ENCODE data around the gene SYNPR. TPM values are rescaled to one million over a fixed set of nuclear protein-coding genes. Genes with fewer than 3 reads are reported as not detected.
"Not testable (repeated sequence)": the region's sequence is repeated elsewhere in the genome, so short reads cannot be mapped to it uniquely, and the experiment has no call there.

The SYNPR gene
- total and polyA plus RNA-seq, 7 donors, result 0.16 to 1.4 (median 0.32) TPM; not detected in 2

DNA sequence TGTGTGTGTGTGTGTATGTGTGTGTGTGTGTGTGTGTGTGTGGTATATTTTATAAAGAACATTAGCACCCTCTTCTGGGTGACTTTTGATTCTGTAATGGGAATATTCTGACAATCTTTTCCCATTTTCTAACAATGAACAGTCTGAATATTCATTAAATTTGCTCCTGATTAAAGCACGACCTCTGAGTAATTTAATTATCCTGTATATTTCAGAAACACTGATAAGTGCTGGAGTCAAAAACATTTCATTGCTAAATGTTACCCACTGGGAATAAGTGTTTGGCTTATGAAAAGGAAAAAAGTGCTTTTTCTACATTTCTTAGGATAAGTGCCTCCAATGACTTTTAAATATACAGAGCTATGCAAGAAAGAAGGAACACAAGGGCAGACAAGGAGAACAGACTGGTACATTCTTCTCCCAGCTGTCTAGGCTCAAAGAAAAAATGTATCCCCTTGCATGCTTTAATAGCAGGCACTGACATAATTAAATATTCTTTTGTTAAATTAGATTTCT lies 32.3 kb upstream of the SYNPR start:
- WGBS, 2 donors, result 57 to 67% methylated on average over 1 of the region's 1 CpG
- Histone ChIP-seq H3K4me3 (no peak overlapping the region), H3K9me3 (no peaks in the 10 kb centered on the region), H3K36me3 (no peaks in the 10 kb centered on the region), H3K27ac (no peak overlapping the region), H3K27me3 (no peaks in the 10 kb centered on the region), H3K4me1 (no peaks in the 10 kb centered on the region)
- DNase-seq, result no peak
- intact Hi-C loops (cut with DNase I), result no loop called here
- TF ChIP-seq POLR2A (IDR thresholded peaks at IDR 0.05), result no peak
- no peak for TF ChIP-seq POLR2AphosphoS5 (IDR thresholded peaks at IDR 0.05)
- TF ChIP-seq, protein P1, sequence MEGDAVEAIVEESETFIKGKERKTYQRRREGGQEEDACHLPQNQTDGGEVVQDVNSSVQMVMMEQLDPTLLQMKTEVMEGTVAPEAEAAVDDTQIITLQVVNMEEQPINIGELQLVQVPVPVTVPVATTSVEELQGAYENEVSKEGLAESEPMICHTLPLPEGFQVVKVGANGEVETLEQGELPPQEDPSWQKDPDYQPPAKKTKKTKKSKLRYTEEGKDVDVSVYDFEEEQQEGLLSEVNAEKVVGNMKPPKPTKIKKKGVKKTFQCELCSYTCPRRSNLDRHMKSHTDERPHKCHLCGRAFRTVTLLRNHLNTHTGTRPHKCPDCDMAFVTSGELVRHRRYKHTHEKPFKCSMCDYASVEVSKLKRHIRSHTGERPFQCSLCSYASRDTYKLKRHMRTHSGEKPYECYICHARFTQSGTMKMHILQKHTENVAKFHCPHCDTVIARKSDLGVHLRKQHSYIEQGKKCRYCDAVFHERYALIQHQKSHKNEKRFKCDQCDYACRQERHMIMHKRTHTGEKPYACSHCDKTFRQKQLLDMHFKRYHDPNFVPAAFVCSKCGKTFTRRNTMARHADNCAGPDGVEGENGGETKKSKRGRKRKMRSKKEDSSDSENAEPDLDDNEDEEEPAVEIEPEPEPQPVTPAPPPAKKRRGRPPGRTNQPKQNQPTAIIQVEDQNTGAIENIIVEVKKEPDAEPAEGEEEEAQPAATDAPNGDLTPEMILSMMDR (IDR thresholded peaks at IDR 0.05), result no peak
- no peak for TF ChIP-seq EP300 (IDR thresholded peaks at IDR 0.05)

DNA sequence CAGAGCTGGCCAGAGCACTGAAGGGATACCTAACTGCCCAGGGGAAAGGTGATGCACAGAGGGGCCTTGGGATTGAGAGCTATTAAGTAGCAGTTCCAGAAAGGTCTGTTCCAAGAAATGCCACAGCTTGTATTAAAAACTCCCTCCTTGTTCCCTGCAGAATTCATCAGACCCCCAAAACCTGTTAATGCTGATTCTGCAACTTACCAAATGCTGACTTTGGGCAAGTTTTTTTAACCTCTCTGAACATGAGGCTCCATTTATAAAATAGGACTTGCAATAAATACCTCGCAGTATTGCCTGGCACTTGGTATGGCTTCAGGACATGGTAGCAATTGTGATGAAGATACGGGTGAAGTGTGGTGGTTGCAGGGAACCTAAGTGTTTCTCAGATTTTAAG lies 30.1 kb upstream of the SYNPR start:
- TF ChIP-seq, protein P1 (IDR thresholded peaks at IDR 0.05), result no peak
- TF ChIP-seq POLR2AphosphoS5 (IDR thresholded peaks at IDR 0.05) (no peak), POLR2A (IDR thresholded peaks at IDR 0.05) (no peak), EP300 (IDR thresholded peaks at IDR 0.05) (no peak)
- Histone ChIP-seq H3K9me3 (no peaks in the 10 kb centered on the region), H3K36me3 (no peaks in the 10 kb centered on the region), H3K27ac (no peak overlapping the region), H3K27me3 (no peaks in the 10 kb centered on the region), H3K4me3 (no peak overlapping the region), H3K4me1 (no peaks in the 10 kb centered on the region)
- intact Hi-C loops (cut with DNase I), result no loop called here
- DNase-seq, result no peak
- 48 to 86% methylated on average over 2 of the region's 2 CpGs for WGBS, 2 donors

DNA sequence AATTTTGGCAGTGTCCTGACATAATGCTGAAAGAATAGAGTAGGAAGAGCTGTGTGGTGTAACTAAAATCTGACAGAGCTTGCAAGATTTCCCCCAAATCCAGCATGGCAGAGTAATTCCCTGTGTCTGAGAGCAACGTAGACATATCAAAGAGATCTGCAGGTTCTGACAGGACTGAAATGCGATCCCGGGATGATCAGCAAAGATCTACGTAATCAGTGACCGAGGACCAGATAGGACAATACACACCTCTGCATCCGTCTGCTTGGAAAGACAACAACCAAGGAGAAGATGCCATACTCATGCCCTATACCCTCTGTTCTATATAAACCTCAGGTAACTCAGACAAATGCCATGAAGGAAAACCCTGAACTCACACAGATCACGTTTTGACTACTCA lies 26.6 kb upstream of the SYNPR start:
- H3K27me3 ChIP-seq, result no peaks in the 10 kb centered on the region
- WGBS, 2 donors, result 56 to 57% methylated on average over 7 of the region's 7 CpGs
- H3K9me3 ChIP-seq, result no peaks in the 10 kb centered on the region
- no peak overlapping the region for H3K4me3 ChIP-seq
- no peak overlapping the region for H3K27ac ChIP-seq
- no peak for DNase-seq
- intact Hi-C loops (cut with DNase I), result no loop called here
- no peak for TF ChIP-seq EP300 (IDR thresholded peaks at IDR 0.05)
- TF ChIP-seq POLR2A (IDR thresholded peaks at IDR 0.05), result no peak
- TF ChIP-seq, protein P1 (IDR thresholded peaks at IDR 0.05), result no peak
- H3K36me3 ChIP-seq, result no peaks in the 10 kb centered on the region
- H3K4me1 ChIP-seq, result no peaks in the 10 kb centered on the region

DNA sequence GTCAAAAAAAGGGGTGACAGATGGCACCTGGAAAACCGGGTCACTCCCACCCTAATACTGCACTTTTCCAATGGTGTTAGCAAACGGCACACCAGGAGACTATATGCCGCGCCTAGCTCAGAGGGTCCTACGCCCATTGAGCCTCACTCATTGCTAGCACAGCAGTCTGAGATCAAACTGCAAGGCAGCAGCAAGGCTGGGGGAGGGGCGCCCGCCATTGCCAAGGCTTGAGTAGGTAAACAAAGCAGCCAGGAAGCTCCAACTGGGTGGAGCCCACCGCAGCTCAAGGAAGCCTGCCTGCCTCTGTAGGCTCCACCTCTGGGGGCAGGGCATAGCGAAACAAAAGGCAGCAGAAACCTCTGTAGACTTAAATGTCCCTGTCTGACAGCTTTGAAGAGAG lies 22.3 kb upstream of the SYNPR start:
- H3K4me1 ChIP-seq; DNase-seq; H3K9me3 ChIP-seq; intact Hi-C loops (cut with DNase I); H3K27ac ChIP-seq; H3K36me3 ChIP-seq; H3K27me3 ChIP-seq; H3K4me3 ChIP-seq: not testable (repeated sequence)
- WGBS, 2 donors, result 70 to 76% methylated on average over 9 of the region's 9 CpGs

DNA sequence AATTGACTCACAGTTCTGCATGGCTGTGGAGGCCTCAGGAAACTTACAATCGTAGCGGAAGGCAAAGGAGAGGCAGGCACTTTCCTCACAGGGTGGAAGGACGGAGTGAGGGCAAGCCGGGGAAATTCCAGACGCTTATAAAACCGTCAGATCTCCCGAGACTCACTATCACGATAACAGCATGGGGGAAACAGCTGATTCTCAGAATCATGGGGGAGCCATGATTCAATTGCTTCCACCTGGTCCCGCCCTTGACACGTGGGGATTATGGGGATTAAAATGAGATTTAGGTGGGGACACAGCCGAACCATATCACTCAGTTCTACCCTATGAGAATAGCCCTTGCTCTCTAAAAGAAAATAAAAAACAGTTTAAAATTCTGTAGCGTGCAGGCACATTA lies 13.4 kb upstream of the SYNPR start:
- H3K4me1 ChIP-seq, result no peaks in the 10 kb centered on the region
- H3K27me3 ChIP-seq, result no peaks in the 10 kb centered on the region
- H3K27ac ChIP-seq, result no peak overlapping the region
- no peaks in the 10 kb centered on the region for H3K36me3 ChIP-seq
- intact Hi-C loops (cut with DNase I), result no loop called here
- TF ChIP-seq POLR2AphosphoS5 (IDR thresholded peaks at IDR 0.05) (no peak), POLR2A (IDR thresholded peaks at IDR 0.05) (no peak), EP300 (IDR thresholded peaks at IDR 0.05) (no peak)
- TF ChIP-seq, protein P1 (IDR thresholded peaks at IDR 0.05), result no peak
- 70 to 79% methylated on average over 12 of the region's 12 CpGs for WGBS, 2 donors
- peaks cover 0 to 3% (median 0%) of the 10 kb centered on the region in 4 donors for H3K9me3 ChIP-seq
- no peak for DNase-seq
- no peak overlapping the region for H3K4me3 ChIP-seq
